ENCODE results near the gene COIL.
"Not testable (repeated sequence)": the region's sequence is repeated elsewhere in the genome, so short reads cannot be mapped to it uniquely, and the experiment has no call there.

COIL gene

DNA sequence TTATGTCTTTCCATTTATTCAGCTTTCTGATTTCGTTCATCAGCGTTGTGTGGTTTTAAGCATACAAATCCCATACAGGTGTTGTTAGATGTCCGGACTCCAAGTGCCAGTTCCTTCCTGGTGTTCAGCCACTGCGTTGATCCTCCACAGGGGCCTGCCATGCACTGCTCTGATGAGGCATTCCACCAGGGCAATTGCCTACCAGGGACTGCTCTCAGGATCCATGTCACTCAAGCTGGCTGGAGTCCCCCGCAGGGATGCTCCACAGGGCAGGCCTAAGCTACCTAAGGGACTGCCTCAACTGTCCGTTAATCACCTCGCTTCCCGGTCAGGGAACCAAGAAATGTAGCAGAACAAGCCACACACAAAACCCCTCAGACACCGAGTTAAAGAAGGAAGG lies 4.4 kb upstream of the COIL start:
- H3K4me1 Mint-ChIP-seq, H3K4me3 Mint-ChIP-seq, DNase-seq, H3K9me3 Mint-ChIP-seq, ATAC-seq, H3K27me3 Mint-ChIP-seq, H3K27ac Mint-ChIP-seq: not testable (repeated sequence)

DNA sequence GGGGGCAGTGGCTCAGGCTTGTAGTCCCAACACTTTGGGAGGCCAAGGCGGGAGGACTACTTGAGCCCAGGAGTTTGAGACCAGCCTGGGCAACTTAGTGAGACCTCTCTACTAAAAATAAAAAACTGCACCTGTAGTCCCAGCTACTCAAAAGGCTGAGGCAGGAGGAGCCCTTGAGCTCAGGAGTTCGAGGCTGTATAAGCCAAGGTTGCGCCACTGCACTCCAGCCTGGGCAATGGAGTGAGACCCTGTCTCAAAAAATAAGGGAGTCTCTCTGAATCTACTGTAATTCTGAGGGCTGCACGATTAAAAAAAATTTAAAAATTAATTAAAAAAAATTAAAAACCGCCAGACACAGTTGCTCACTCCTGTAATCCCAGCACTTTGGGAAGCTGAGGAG lies 3.9 kb downstream of the COIL start:
- Mint-ChIP-seq H3K9me3 (no peaks in the 10 kb centered on the region), H3K4me1 (peaks cover 14% of the 10 kb centered on the region), H3K4me3 (no peak overlapping the region), H3K27ac (no peak overlapping the region), H3K27me3 (no peaks in the 10 kb centered on the region)
- no peak for DNase-seq
- no peak for ATAC-seq

DNA sequence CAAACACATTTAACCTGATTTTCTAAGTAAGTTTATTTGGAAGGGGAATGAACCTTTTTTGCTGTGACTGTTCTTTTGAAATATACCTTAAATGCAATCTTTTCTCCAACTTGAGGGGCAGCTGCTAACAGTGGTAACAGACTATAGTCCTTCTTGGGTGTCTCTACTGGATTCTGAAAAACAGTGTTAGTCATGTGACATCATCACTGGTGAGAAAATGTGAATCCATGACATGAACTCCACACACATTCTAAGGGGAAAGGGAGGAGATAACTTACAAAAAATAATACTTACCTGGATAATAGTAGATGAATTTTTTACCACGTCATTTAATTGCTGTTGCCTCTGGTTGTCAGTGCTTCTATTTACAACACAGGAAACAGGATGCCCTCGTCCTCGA lies 11.3 kb downstream of the COIL start:
- Mint-ChIP-seq H3K27ac (no peak overlapping the region), H3K9me3 (no peaks in the 10 kb centered on the region), H3K27me3 (no peaks in the 10 kb centered on the region), H3K4me3 (no peak overlapping the region), H3K4me1 (no peaks in the 10 kb centered on the region)
- no peak for ATAC-seq
- no peak for DNase-seq

DNA sequence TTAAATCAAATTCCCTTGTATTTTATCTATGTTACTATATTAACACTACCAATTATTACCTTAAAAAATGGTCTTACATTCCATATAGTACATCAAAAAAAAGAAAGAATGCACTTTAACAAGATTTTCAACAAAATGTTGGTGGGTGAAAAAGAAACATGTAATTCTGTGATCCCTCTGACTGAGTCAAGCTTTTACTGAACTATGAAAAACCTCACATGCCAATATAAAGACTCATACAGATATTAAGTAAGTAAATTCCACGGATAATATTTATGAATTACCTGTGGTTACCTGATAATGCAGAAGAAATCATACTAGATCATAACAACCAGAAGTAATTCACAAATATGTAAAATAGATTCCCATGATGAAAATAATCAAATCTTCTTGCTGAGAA lies 12.4 kb downstream of the COIL start:
- Mint-ChIP-seq H3K4me3 (no peak overlapping the region), H3K9me3 (no peaks in the 10 kb centered on the region), H3K27ac (no peak overlapping the region), H3K4me1 (no peaks in the 10 kb centered on the region), H3K27me3 (no peaks in the 10 kb centered on the region)
- ATAC-seq (no peak), DNase-seq (no peak)

DNA sequence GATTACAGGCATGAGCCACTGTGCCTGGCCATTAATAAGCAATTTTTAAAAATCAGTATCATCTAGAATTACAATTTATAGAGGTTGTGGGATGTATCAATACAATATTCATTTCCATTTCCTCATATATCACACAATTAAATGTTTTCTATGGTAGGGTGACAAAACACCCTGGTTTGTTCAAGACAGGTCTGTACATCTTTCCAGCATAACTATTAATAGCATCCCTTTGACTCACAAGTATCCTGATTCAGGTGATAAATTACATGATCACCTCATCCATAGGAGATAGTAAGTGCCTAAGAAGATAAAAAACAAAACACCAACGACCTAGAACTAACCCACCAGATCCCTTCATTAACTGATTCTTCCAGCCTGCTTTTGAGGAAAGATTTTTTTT lies 13.1 kb downstream of the COIL start:
- Mint-ChIP-seq H3K27ac (peak overlapping the region in 1 of 2 donors; percentile 67), H3K9me3 (no peaks in the 10 kb centered on the region), H3K27me3 (no peaks in the 10 kb centered on the region), H3K4me3 (no peak overlapping the region), H3K4me1 (no peaks in the 10 kb centered on the region)
- no peak for ATAC-seq
- no peak for DNase-seq

DNA sequence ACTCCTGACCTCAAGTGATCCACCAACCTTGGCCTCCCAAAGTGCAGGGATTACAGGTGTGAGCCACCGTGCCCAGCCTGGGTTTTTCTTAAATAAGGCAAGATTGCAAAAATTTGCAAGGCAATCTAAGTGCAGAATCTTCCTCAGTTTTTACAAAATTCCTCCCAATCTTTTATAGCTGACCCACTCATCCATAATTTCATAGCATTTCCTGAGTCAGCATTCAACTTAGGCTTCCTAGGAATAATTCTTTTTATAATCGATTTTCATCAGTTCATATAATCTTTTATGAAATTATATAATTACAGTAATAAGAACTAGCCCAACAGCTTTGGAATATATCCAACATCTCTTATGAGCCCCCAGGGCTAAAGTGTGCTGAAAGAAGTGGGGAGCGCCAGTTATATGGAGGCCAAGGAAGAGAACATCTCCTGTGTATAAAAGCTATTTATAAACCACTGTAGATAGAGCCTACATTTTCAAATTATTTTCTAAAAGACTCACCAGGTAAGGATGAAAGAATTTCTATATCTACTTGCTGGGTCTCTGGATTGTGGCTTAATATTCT lies 14.8 kb downstream of the COIL start:
- no peaks in the 10 kb centered on the region for H3K4me1 Mint-ChIP-seq
- no peaks in the 10 kb centered on the region for H3K27me3 Mint-ChIP-seq
- DNase-seq (no peak), ATAC-seq (no peak)
- no peak overlapping the region for H3K4me3 Mint-ChIP-seq
- no peak overlapping the region for H3K27ac Mint-ChIP-seq
- no peaks in the 10 kb centered on the region for H3K9me3 Mint-ChIP-seq

DNA sequence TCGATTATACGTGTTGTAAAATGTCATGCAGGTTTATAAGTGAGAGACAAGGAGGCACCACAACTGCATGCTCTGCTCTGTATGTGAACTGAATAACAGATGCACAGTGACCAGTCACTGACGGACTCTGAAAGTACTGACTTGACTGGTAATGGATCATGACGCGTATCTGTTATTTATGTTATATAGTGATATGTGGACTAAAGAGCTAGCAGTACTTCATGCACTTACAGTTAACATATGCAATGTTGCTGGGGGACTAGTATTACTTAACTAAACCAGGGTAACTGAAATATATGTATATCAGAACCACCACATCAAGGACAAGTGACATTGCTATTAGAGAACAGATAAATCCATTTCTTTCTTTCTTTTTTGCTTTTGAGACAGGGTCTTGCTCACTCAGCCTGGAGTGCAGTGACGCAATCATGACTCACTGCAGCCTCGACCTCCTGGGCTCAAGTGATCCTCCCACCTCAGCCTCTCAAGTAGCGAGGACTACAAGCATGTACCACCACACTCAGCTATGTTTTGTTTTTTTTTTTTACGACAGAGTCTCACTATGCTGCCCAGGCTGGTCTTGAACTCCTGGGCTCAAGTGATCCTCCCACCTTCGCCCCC lies 17.2 kb downstream of the COIL start:
- Mint-ChIP-seq H3K4me1 (peaks cover 5% of the 10 kb centered on the region), H3K27ac (no peak overlapping the region), H3K9me3 (no peaks in the 10 kb centered on the region), H3K4me3 (no peak overlapping the region), H3K27me3 (no peaks in the 10 kb centered on the region)
- DNase-seq (no peak), ATAC-seq (no peak)

DNA sequence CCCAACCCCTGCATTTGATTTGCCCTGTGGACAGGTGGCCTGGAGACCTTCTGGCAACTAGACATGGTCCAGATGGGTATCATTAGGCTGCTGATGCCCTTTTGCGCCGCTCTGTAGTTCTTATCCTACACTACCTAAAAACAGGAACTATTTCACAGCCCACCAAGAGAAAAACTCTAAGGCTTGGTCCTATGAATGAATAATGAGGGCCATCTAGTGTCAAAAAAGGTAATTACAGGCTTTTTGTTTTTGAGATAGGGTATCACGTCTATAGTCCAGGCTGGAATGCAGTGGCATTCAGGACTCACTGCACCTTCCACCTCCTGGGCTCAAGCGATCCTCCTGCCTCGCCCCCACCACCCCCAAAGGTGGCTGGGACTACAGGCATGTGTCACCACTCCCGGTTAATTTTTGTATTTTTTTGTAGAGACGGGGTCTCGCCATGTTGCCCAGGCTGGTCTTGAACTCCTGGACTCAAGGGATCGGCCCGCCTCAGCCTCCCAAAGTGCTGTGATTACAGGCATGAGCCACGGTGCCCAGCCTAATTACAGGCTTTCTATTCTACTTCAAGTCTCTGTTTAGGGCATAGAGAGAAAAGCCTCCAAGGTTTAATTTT lies 20.9 kb downstream of the COIL start:
- Mint-ChIP-seq H3K27me3 (no peaks in the 10 kb centered on the region), H3K4me1 (peaks cover 15% of the 10 kb centered on the region), H3K4me3 (no peak overlapping the region), H3K9me3 (no peaks in the 10 kb centered on the region), H3K27ac (no peak overlapping the region)
- ATAC-seq (peak; percentile 76), DNase-seq (no peak)

DNA sequence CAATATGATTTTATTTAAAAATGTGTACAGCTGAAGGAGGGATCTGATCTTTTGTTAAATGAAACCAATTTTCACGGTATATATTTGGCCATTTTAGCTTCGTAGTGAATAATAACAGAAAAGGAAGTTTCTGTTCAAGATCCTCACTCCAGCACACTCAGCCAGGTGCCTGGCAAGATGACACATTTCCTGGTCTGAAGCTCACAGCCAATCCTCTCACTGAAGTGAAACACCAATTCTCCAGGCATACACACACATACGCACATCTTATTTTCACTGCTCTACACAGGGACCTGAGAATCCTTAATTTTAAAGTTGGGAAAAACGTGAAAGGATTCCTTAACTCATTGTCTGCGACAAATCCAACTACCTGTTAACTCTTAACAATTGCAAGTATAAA lies 22.6 kb downstream of the COIL start:
- not testable (repeated sequence) for DNase-seq, ATAC-seq, H3K4me3 Mint-ChIP-seq, H3K9me3 Mint-ChIP-seq, H3K27me3 Mint-ChIP-seq
- H3K27ac Mint-ChIP-seq, result peak overlapping the region in 1 of 2 donors; percentile 25
- peaks cover 20% of the 10 kb centered on the region for H3K4me1 Mint-ChIP-seq

DNA sequence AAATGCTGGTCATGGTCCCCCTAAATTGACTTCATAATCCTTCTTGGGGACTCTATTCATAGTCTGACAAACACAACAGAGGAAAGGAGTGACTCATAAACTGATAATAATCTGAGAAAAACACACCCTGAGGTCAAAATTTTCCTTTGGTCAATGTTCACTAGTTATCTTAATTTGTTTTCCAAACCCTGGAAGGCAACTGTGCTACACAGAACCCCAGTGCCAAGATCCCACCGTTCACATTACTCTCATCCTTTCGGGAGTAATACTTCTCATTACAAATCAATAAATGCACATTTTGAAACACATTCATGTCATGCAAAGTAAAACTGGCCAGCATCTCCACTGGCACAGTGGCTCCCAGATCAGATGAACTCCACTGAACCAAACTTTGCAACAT lies 23.2 kb downstream of the COIL start:
- Mint-ChIP-seq H3K4me1 (peaks cover 20% of the 10 kb centered on the region), H3K4me3 (no peak overlapping the region), H3K27me3 (no peaks in the 10 kb centered on the region), H3K9me3 (no peaks in the 10 kb centered on the region), H3K27ac (no peak overlapping the region)
- ATAC-seq (no peak), DNase-seq (no peak)

DNA sequence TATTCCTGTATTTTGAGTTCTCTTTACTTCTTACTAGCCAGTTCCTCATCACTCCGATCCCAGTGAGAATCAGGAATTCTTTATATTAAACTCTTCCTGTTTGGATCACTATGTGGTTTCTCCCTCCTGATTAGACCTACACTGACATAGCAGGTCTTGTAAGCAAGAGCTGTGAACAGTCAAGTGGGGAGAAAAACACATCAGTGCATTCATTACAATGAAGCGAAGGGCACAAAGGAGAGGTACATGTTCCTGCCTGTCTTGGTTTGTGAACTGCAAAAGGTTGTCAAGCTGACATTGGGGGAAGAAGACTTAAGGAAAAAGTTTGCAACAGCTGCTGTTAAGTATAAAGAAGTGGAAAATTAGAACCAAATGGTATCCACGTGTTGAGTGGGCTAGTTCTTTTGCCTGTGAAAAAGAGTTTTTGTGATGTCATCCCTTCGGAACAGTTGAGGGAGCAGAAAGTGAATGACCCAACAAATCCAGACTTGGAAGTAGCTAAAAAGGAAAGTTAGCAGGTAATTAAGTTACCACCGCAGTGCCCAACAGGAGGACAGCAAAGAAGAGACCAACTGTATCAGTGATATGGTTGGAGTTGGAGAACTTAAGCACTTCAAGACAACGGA lies 24.0 kb downstream of the COIL start:
- Mint-ChIP-seq H3K4me3 (no peak overlapping the region), H3K4me1 (peaks cover 20% of the 10 kb centered on the region), H3K27me3 (no peaks in the 10 kb centered on the region), H3K9me3 (no peaks in the 10 kb centered on the region), H3K27ac (peak overlapping the region in 1 of 2 donors; percentile 1)
- ATAC-seq (no peak), DNase-seq (no peak)

DNA sequence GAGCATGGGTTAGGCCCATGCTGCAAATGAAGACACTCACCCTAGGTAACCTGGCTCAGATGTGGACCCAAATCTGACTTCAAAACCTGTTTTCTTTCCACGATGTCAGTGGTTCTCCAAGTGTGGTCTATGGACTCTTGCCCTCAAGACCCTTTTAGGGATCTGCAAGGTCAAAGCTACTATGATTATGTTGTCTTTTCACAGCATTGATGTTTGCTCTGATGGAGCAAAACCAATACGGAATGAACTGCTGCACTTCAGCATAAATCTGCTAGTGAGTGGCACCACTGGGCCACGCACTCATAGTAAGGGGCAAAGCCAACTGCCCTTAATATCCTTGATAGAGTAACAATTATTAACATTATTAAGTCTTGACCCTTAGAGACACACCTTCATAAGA lies 25.4 kb downstream of the COIL start:
- ATAC-seq (no peak), DNase-seq (no peak)
- Mint-ChIP-seq H3K4me1 (peaks cover 20% of the 10 kb centered on the region), H3K9me3 (no peaks in the 10 kb centered on the region), H3K4me3 (no peak overlapping the region), H3K27me3 (no peaks in the 10 kb centered on the region), H3K27ac (no peak overlapping the region)

DNA sequence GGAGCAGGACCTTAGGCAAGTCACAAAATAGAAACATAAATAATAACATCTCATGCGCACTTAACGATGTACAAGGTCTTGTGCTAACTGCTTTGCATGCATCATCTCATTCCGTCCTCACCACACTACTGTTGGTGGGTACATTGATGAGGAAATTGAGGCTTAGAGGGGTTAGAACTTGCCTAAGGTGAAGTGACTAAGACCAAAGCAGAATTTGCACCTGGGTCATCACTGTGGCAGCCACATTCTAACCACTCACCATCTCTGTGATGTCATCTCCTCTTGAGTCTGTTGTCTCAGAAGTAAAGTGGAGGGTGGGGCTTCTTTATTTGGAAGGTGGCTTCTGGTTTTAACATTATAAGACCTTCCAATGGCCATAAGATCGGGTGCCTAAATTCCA lies 26.6 kb downstream of the COIL start:
- Mint-ChIP-seq H3K4me3 (no peak overlapping the region), H3K27ac (no peak overlapping the region), H3K27me3 (no peaks in the 10 kb centered on the region), H3K9me3 (no peaks in the 10 kb centered on the region), H3K4me1 (peaks cover 14% of the 10 kb centered on the region)
- DNase-seq, result no peak
- peak; percentile 82 for ATAC-seq

DNA sequence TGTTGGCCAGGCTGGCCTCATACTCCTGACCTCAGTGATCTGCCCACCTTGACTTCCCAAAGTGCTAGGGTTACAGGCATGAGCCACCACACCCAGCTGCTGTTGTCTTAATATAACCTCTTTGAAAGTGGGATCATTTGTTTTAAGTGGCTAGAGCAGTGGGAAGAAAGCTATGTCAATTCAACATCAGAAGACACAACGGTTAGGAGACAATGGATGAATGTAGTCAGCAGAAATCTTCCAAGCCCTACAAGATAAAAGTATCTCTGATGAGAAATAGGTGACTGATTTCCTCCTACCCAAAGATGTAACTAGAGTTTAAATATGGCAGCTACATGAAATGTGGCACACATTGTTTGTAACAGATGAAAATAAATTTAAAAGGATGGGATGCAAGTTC lies 27.0 kb downstream of the COIL start:
- ATAC-seq (no peak), DNase-seq (no peak)
- Mint-ChIP-seq H3K4me3 (no peak overlapping the region), H3K4me1 (peaks cover 14% of the 10 kb centered on the region), H3K27ac (no peak overlapping the region), H3K27me3 (no peaks in the 10 kb centered on the region), H3K9me3 (no peaks in the 10 kb centered on the region)

DNA sequence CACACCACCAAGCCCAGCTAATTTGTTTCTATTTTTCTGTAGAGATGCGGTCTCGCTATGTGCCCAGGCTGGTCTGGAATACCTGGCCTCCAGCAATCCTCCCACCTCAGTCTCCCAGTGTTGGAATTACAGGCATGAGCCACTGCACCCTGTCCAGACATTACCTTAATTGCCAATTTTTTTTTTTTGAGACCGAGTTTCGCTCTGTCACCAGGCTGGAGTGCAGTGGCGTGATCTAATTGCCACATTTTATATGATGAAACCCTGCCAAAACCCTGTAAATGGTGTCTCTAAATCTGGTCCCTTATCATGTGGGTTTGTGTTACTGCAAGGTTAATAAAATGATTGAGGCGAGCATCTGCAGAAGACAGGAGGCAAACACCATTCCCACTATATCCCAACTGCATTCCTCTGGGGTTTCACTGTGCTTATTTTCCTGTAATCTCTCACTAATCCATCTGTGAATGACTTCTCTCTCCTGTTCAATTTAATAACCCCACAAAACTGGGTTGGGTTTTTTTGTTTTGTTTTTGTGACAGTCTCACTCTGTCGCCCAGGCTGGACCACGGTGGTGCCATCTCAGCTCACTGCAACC lies 27.6 kb downstream of the COIL start:
- no peak for DNase-seq
- H3K27me3 Mint-ChIP-seq, result no peaks in the 10 kb centered on the region
- H3K4me1 Mint-ChIP-seq, result peaks cover 12% of the 10 kb centered on the region
- H3K9me3 Mint-ChIP-seq, result no peaks in the 10 kb centered on the region
- H3K27ac Mint-ChIP-seq, result peak overlapping the region in 1 of 2 donors; percentile 20
- no peak for ATAC-seq
- H3K4me3 Mint-ChIP-seq, result no peak overlapping the region

DNA sequence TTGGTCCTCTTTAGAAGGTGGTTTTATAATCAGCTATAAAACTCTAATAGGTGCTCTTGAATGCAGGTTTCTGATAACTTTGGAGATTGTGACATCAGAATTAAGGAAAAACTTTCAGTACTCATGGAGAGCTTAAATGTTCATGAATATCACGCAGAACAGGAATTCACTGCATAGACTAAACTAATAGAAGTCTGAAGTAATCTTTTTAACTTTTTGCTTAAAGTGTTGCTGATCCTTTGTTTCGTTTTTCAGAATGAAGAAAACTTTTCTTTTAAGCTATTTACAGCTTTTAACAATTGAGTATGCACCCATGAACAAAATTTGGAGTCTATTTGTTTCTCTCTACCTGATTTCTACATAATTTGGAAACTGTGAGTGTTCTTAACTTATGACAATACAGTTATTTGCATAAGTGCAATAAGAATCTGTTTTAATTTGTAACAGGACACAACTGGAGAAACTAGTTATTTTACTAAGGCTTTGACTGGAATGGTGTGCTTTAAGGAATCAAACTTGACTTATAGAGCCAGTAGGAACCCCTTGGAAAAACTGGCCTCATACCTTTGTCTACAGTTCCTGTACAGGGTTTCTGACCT lies 30.0 kb downstream of the COIL start:
- Mint-ChIP-seq H3K4me1 (peaks cover 5% of the 10 kb centered on the region), H3K9me3 (no peaks in the 10 kb centered on the region), H3K27ac (no peak overlapping the region), H3K27me3 (no peaks in the 10 kb centered on the region), H3K4me3 (no peak overlapping the region)
- DNase-seq (no peak), ATAC-seq (no peak)
